H9 (cell line): Measurements from ENCODE around the gene ATXN10. TPM values are rescaled to one million over a fixed set of nuclear protein-coding genes. Genes with fewer than 3 reads are reported as not detected.

ENCODE experiments used
- DNase-seq: peaks from one replicate; pipeline ENCODE4 v3.0.0-alpha.2; 2017
- H2AFZ ChIP-seq: one replicate; pipeline ENCODE4 v1.6.1; 2013; ENCODE audit warnings: mild to moderate bottlenecking, low read length, control low read depth, moderate library complexity
- H2AK5ac ChIP-seq: 2 replicates; pipeline ENCODE4 v1.6.1; 2013; ENCODE audit warnings: low read length, control low read depth, mixed read lengths; ENCODE audit not compliant: insufficient read length
- H2BK120ac ChIP-seq: one replicate; pipeline ENCODE4 v1.6.1; 2013; ENCODE audit warnings: low read depth, mild to moderate bottlenecking, low read length, control low read depth, inconsistent platforms; ENCODE audit not compliant: poor library complexity, severe bottlenecking
- H2BK12ac ChIP-seq: 2 replicates; pipeline ENCODE4 v1.6.1; 2013; ENCODE audit warnings: low read length, control low read depth, mixed read lengths, low read depth; ENCODE audit not compliant: insufficient read length
- H2BK15ac ChIP-seq: 2 replicates; pipeline ENCODE4 v1.6.1; 2013; ENCODE audit warnings: low read depth, low read length, control low read depth
- H2BK20ac ChIP-seq: one replicate; pipeline ENCODE4 v1.6.1; 2013; ENCODE audit warnings: low read depth, mild to moderate bottlenecking, low read length, control low read depth, inconsistent platforms; ENCODE audit not compliant: poor library complexity, severe bottlenecking
- H2BK5ac ChIP-seq: 2 replicates; pipeline ENCODE4 v1.6.1; 2013; ENCODE audit warnings: low read length, control low read depth, mixed read lengths; ENCODE audit not compliant: insufficient read length
- H3K14ac ChIP-seq: 2 replicates; pipeline ENCODE4 v1.6.1; 2013; ENCODE audit warnings: low read length, control low read depth; ENCODE audit not compliant: insufficient read depth
- H3K18ac ChIP-seq: 2 replicates; pipeline ENCODE4 v1.6.1; 2013; ENCODE audit warnings: low read depth, mild to moderate bottlenecking, mixed read lengths, low read length, control low read depth; ENCODE audit not compliant: insufficient read length
- H3K23ac ChIP-seq: 2 replicates; pipeline ENCODE4 v1.6.1; 2013; ENCODE audit warnings: low read length, control low read depth, mixed read lengths, low read depth; ENCODE audit not compliant: insufficient read length
- H3K23me2 ChIP-seq: 2 replicates; pipeline ENCODE4 v1.6.1; 2013; ENCODE audit warnings: low read depth, mild to moderate bottlenecking, mixed read lengths, low read length, control low read depth; ENCODE audit not compliant: insufficient read length, poor library complexity, severe bottlenecking
- H3K27ac ChIP-seq: 2 replicates; pipeline ENCODE4 v1.5.1; 2013; ENCODE audit warnings: low read length, control low read depth, mixed read lengths, low read depth; ENCODE audit not compliant: insufficient read length
- H3K27me3 ChIP-seq: 2 replicates; pipeline ENCODE4 v1.6.1; 2013; ENCODE audit warnings: low read length, control low read depth, inconsistent platforms; ENCODE audit not compliant: insufficient read depth
- H3K4ac ChIP-seq: 2 replicates; pipeline ENCODE4 v1.6.1; 2013; ENCODE audit warnings: low read depth, mild to moderate bottlenecking, control low read depth, inconsistent platforms, low read length, moderate library complexity
- H3K4me1 ChIP-seq: 2 replicates; pipeline ENCODE4 v1.6.1; 2013; ENCODE audit warnings: low read length, control low read depth, inconsistent platforms; ENCODE audit not compliant: insufficient read depth
- H3K4me2 ChIP-seq: 2 replicates; pipeline ENCODE4 v1.6.1; 2013; ENCODE audit warnings: low read length, control low read depth, mixed read lengths; ENCODE audit not compliant: insufficient read length, insufficient read depth
- H3K56ac ChIP-seq: 2 replicates; pipeline ENCODE4 v1.6.1; 2013; ENCODE audit warnings: low read depth, mild to moderate bottlenecking, mixed read lengths, low read length, control low read depth; ENCODE audit not compliant: insufficient read length
- H3K79me1 ChIP-seq: 2 replicates; pipeline ENCODE4 v1.6.1; 2013; ENCODE audit warnings: low read depth, mild to moderate bottlenecking, moderate library complexity, low read length, control low read depth, inconsistent platforms; ENCODE audit not compliant: insufficient read depth, poor library complexity, severe bottlenecking
- H3K79me2 ChIP-seq: 2 replicates; pipeline ENCODE4 v1.6.1; 2013; ENCODE audit warnings: low read length, control low read depth, inconsistent platforms; ENCODE audit not compliant: insufficient read depth
- H3K9ac ChIP-seq: 2 replicates; pipeline ENCODE4 v1.6.1; 2013; ENCODE audit warnings: low read length, control low read depth, mixed read lengths; ENCODE audit not compliant: insufficient read length; ENCODE audit errors: extremely low read depth
- H3K9me3 ChIP-seq: one replicate; pipeline ENCODE4 v1.6.1; 2013; ENCODE audit warnings: low read depth, low read length, inconsistent platforms; ENCODE audit not compliant: control insufficient read depth
- H3T11ph ChIP-seq: one replicate; pipeline ENCODE4 v1.6.1; 2013; ENCODE audit warnings: mild to moderate bottlenecking, low read length, control low read depth, inconsistent platforms
- H4K20me1 ChIP-seq: one replicate; pipeline ENCODE4 v1.6.1; 2013; ENCODE audit not compliant: control insufficient read depth, insufficient read length, insufficient read depth
- H4K5ac ChIP-seq: 2 replicates; pipeline ENCODE4 v1.6.1; 2013; ENCODE audit warnings: low read depth, mild to moderate bottlenecking, mixed read lengths, low read length, control low read depth; ENCODE audit not compliant: insufficient read length
- H4K8ac ChIP-seq: replicated peaks from 2 replicates; pipeline ENCODE4 v1.6.1; 2013; ENCODE audit warnings: low read length, control low read depth, mixed read lengths, low read depth; ENCODE audit not compliant: insufficient read length
- H4K91ac ChIP-seq: 2 replicates; pipeline ENCODE4 v1.6.1; 2013; ENCODE audit warnings: low read depth, mild to moderate bottlenecking, moderate library complexity, mixed read lengths, low read length, control low read depth; ENCODE audit not compliant: insufficient read length
- H3K27ac Mint-ChIP-seq, 3 experiments: 2 replicates in 2 of 3; 3 replicates in 1 of 3; pipeline ENCODE4 v1.8.0; 2020 to 2021; ENCODE audit warnings: mixed read lengths in 3 of 3, mild to moderate bottlenecking in 1 of 3, moderate library complexity in 1 of 3
- H3K27me3 Mint-ChIP-seq: 2 replicates; pipeline ENCODE4 v1.8.0; 2021; ENCODE audit warnings: low read depth, mild to moderate bottlenecking, moderate library complexity, mixed read lengths
- H3K36me3 Mint-ChIP-seq, 3 experiments: 2 replicates in 2 of 3; 3 replicates in 1 of 3; pipeline ENCODE4 v1.8.0; 2020 to 2021; ENCODE audit warnings: low read depth in 3 of 3, mixed read lengths in 3 of 3; ENCODE audit not compliant: insufficient read depth in 1 of 3
- H3K4me1 Mint-ChIP-seq, 2 experiments: 2 replicates each; pipeline ENCODE4 v1.8.0; 2020; ENCODE audit warnings: mixed read lengths in 2 of 2
- H3K4me3 Mint-ChIP-seq, 2 experiments: 2 replicates in 1 of 2; 3 replicates in 1 of 2; pipeline ENCODE4 v1.8.0; 2020 to 2021; ENCODE audit warnings: mild to moderate bottlenecking in 2 of 2, mixed read lengths in 2 of 2, moderate library complexity in 1 of 2
- H3K9me3 Mint-ChIP-seq, 2 experiments: 2 replicates in 1 of 2; 3 replicates in 1 of 2; pipeline ENCODE4 v1.8.0; 2020; ENCODE audit warnings: mild to moderate bottlenecking in 2 of 2, mixed read lengths in 2 of 2, moderate library complexity in 1 of 2
- CTCF ChIP-seq: fragments of 200-600 bp; sonication (generic); conservative IDR thresholded peaks from 3 replicates; pipeline ENCODE4 v1.8.0; 2021; ENCODE audit warnings: antibody characterized with exemption, mild to moderate bottlenecking
- WGBS: extraction: QIAGEN DNeasy Blood & Tissue Kit; methylation state at CpG from one replicate; pipeline ENCODE4 v1.1.7; 2013; ENCODE audit warnings: missing lambda C conversion rate, low lambda C conversion rate, mixed read lengths; ENCODE audit not compliant: insufficient read length; ENCODE audit errors: extremely low coverage; 5-methylcytosine and 5-hydroxymethylcytosine counted together
- total RNA-seq: library from RNA; stranded (reverse); gene quantifications from 2 replicates; pipeline ENCODE4 v1.2.1, GENCODE V29; 2021

ATXN10 gene
- total RNA-seq, 1 experiment from 2014 or later = 210 TPM

GRCh38 chr22:45804986-45805325 is 133.3 kb downstream of the ATXN10 start:
- no peak overlapping the region for H3K4me2 ChIP-seq

More at GRCh38 chr22:45804986-45805325, 133.3 kb downstream of the ATXN10 start:
- no peak overlapping the region for H3K27ac ChIP-seq
- H3K9me3 ChIP-seq = no peaks in the 10 kb centered on the region
- no peaks in the 10 kb centered on the region for H4K20me1 ChIP-seq
- no peak overlapping the region for H2AK5ac ChIP-seq
- DNase-seq = no peak
- no peak overlapping the region for H3K23ac ChIP-seq
- H2BK120ac ChIP-seq = no peak overlapping the region
- no peak overlapping the region for H2BK5ac ChIP-seq
- no peak overlapping the region for H2BK12ac ChIP-seq
- WGBS = no CpG with 5 or more reads among the region's 3 CpGs
- H4K5ac ChIP-seq = no peak overlapping the region
- no peak overlapping the region for H3K4ac ChIP-seq
- Mint-ChIP-seq H3K4me3 (no peak overlapping the region), H3K27me3 (no peaks in the 10 kb centered on the region), H3K36me3 (peaks cover 6 to 13% (median 11%) of the 10 kb centered on the region in 3 experiments; a peak in 5 of 7 replicates), H3K4me1 (peaks cover 0 to 3% of the 10 kb centered on the region in 2 experiments; a peak in 1 of 4 replicates), H3K27ac (no peak overlapping the region; a peak in 1 of 7 replicates), H3K9me3 (no peaks in the 10 kb centered on the region)
- H3T11ph ChIP-seq = no peak overlapping the region
- no peak overlapping the region for H4K8ac ChIP-seq
- H3K18ac ChIP-seq = no peak overlapping the region
- no peak overlapping the region for H3K56ac ChIP-seq
- no peaks in the 10 kb centered on the region for H3K23me2 ChIP-seq
- H3K27me3 ChIP-seq = no peaks in the 10 kb centered on the region
- no peaks in the 10 kb centered on the region for H3K79me1 ChIP-seq
- no peaks in the 10 kb centered on the region for H3K4me1 ChIP-seq
- H4K91ac ChIP-seq = no peak overlapping the region
- H2BK20ac ChIP-seq = no peak overlapping the region
- no peaks in the 10 kb centered on the region for H3K79me2 ChIP-seq
- no peak overlapping the region for H2AFZ ChIP-seq
- H3K14ac ChIP-seq = no peak overlapping the region
- no peak for TF ChIP-seq CTCF
- no peak overlapping the region for H3K9ac ChIP-seq
- no peak overlapping the region for H2BK15ac ChIP-seq
